Spleen (tissue), 7 donors: ENCODE data around the gene PUS7L.

Experiments
- POLR2A ChIP-seq, 3 donors: fragments of 450-650 bp; IDR thresholded peaks; one replicate each; pipeline ENCODE4 v1.5.1; 2017; ENCODE audit warnings: antibody characterized with exemption in 3 of 3, mild to moderate bottlenecking in 1 of 3
- TF ChIP-seq, protein P1 (sequence below), 11 experiments: fragments of 200-600 bp in 7 of 11; fragments of 450-650 bp in 4 of 11; sonication (generic) in 4 of 11; IDR thresholded peaks in 8 of 11; conservative IDR thresholded peaks in 3 of 11; 1 replicate in 7 of 11; 2 replicates in 4 of 11; pipeline versions ENCODE4 v1.4.0 to v1.8.0; 2016 to 2021; ENCODE audit warnings: antibody characterized with exemption in 11 of 11, inconsistent platforms in 4 of 11, mild to moderate bottlenecking in 1 of 11
- donor health status: DM: no; HTN: no; CAD: no; lungs with moderate emphysema.
- donor health status: DM: no; HTN: no; CAD: no.
- donor health status: DM: no; HTN: no; CAD: no.

DNA sequence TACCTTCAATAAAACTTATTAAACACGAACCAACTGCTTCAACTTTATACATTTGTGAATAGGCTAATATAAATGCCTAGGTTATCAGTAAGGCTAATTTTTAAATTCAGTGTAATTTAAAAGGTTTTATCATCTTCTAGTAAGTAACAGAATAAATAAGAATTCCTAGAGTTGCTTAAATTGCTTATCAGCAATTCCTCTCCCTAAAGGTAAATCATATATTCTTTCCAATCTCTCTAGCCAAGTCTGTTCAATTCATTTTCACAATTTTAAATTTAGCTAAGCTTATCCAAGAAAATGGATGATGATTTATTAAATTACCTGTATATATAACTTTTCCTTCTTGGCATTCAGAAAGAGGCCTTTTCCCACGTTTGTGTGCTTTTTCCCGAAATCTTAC, 4.6 kb downstream of the PUS7L start:
- TF ChIP-seq, protein P1, sequence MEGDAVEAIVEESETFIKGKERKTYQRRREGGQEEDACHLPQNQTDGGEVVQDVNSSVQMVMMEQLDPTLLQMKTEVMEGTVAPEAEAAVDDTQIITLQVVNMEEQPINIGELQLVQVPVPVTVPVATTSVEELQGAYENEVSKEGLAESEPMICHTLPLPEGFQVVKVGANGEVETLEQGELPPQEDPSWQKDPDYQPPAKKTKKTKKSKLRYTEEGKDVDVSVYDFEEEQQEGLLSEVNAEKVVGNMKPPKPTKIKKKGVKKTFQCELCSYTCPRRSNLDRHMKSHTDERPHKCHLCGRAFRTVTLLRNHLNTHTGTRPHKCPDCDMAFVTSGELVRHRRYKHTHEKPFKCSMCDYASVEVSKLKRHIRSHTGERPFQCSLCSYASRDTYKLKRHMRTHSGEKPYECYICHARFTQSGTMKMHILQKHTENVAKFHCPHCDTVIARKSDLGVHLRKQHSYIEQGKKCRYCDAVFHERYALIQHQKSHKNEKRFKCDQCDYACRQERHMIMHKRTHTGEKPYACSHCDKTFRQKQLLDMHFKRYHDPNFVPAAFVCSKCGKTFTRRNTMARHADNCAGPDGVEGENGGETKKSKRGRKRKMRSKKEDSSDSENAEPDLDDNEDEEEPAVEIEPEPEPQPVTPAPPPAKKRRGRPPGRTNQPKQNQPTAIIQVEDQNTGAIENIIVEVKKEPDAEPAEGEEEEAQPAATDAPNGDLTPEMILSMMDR (IDR thresholded peaks at IDR 0.05 in 8 of 11, conservative IDR thresholded peaks at IDR 0.05 in 3 of 11), result no peak
- TF ChIP-seq POLR2A (IDR thresholded peaks at IDR 0.05), result no peak
